Stimulated activated naive CD4-positive, alpha-beta T cell treated with Interleukin-2 at 50 U/mL for 16 hours (primary cell): Measurements from ENCODE around the gene RCAN2.
"Not testable (repeated sequence)": the region's sequence is repeated elsewhere in the genome, so short reads cannot be mapped to it uniquely, and the experiment has no call there.

ENCODE experiments used
- DNase-seq: peaks from one replicate; lab custom pipeline; 2025; lab: John Stamatoyannopoulos, UW

Gene RCAN2

GRCh38 chr6:46387728-46388127 lies 103.5 kb downstream of the RCAN2 start:
- DNase-seq, result not testable (repeated sequence)

GRCh38 chr6:46381579-46381978 lies 109.7 kb downstream of the RCAN2 start:
- DNase-seq, result no peak

- no peak for DNase-seq
Measured at GRCh38 chr6:46381057-46381456, 110.2 kb downstream of the RCAN2 start.

GRCh38 chr6:46380152-46380807 lies 111.0 kb downstream of the RCAN2 start:
- no peak for DNase-seq

- DNase-seq, result no peak
Measured at GRCh38 chr6:46378882-46379416, 112.3 kb downstream of the RCAN2 start.

- no peak for DNase-seq
Measured at GRCh38 chr6:46378161-46378881, 112.9 kb downstream of the RCAN2 start.

GRCh38 chr6:46377209-46377608 lies 114.0 kb downstream of the RCAN2 start:
- DNase-seq, result no peak

- no peak for DNase-seq
Measured at GRCh38 chr6:46376562-46377061, 114.6 kb downstream of the RCAN2 start.

GRCh38 chr6:46370622-46371021 lies 120.6 kb downstream of the RCAN2 start:
- DNase-seq, result no peak

GRCh38 chr6:46368169-46368536 lies 123.1 kb downstream of the RCAN2 start:
- no peak for DNase-seq

GRCh38 chr6:46367354-46368168 lies 123.7 kb downstream of the RCAN2 start:
- no peak for DNase-seq

- no peak for DNase-seq
Measured at GRCh38 chr6:46366190-46366900, 124.9 kb downstream of the RCAN2 start.

GRCh38 chr6:46357591-46357990 lies 133.7 kb downstream of the RCAN2 start:
- no peak for DNase-seq

- DNase-seq, result no peak
Measured at GRCh38 chr6:46356543-46356942, 134.7 kb downstream of the RCAN2 start.

GRCh38 chr6:46353528-46353927 lies 137.7 kb downstream of the RCAN2 start:
- DNase-seq, result no peak

GRCh38 chr6:46352541-46353268 lies 138.5 kb downstream of the RCAN2 start:
- DNase-seq, result no peak

GRCh38 chr6:46350714-46351113 lies 140.5 kb downstream of the RCAN2 start:
- no peak for DNase-seq

GRCh38 chr6:46347669-46348068 lies 143.6 kb downstream of the RCAN2 start:
- DNase-seq, result no peak

- no peak for DNase-seq
Measured at GRCh38 chr6:46340246-46340645, 151.0 kb downstream of the RCAN2 start.

- DNase-seq, result no peak
Measured at GRCh38 chr6:46338131-46338530, 153.1 kb downstream of the RCAN2 start.

GRCh38 chr6:46334442-46334841 lies 156.8 kb downstream of the RCAN2 start:
- no peak for DNase-seq
